K562 (cell line): ENCODE data around the gene ECT2. TPM values are rescaled to one million over a fixed set of nuclear protein-coding genes. Genes with fewer than 3 reads are reported as not detected.
A peak's percentile ranks its signal among the peaks of the same experiment; 100 is the strongest.

Source experiments
- ESRRB ChIP-seq: fragments of 250-450 bp; sonication (Bioruptor Pico); IDR thresholded peaks from 2 replicates; pipeline ENCODE4 v1.5.0; 2020; ENCODE audit warnings: mild to moderate bottlenecking, moderate library complexity, borderline replicate concordance
- ETV5 ChIP-seq: sonication (generic); formaldehyde crosslinking; IDR thresholded peaks from 2 replicates; pipeline ENCODE4 v1.4.0; 2020; ENCODE audit warnings: low read depth, mild to moderate bottlenecking, missing genetic modification reagents
- GABPA ChIP-seq: fragments of 200-800 bp; sonication (Bioruptor generic); conservative IDR thresholded peaks from 2 replicates; pipeline ENCODE4 v1.6.1; 2016; ENCODE audit warnings: low read depth, missing genetic modification characterization, missing compliant biosample characterization
- MTA3 ChIP-seq: fragments of 450-650 bp; formaldehyde crosslinking; IDR thresholded peaks from 2 replicates; pipeline ENCODE4 v1.6.1; 2017; ENCODE audit warnings: mild to moderate bottlenecking, borderline replicate concordance
- NFXL1 ChIP-seq: fragments of 450-650 bp; formaldehyde crosslinking; IDR thresholded peaks from 2 replicates; pipeline ENCODE4 v1.4.0; 2021; ENCODE audit warnings: mild to moderate bottlenecking
- NRF1 ChIP-seq, 2 experiments: fragments of 450-650 bp; IDR thresholded peaks in 1 of 2; conservative IDR thresholded peaks in 1 of 2; 2 replicates each; pipeline ENCODE4 v1.6.1; 2014; ENCODE audit warnings: mild to moderate bottlenecking in 2 of 2
- POLR2H ChIP-seq: IDR thresholded peaks from 2 replicates; pipeline ENCODE4 v1.6.1; 2016; ENCODE audit warnings: missing genetic modification characterization, low read depth, mild to moderate bottlenecking, control low read depth, missing compliant biosample characterization, moderate library complexity
- ZBED1 ChIP-seq: IDR thresholded peaks from 2 replicates; pipeline ENCODE4 v1.6.1; 2014
- ZNF175 ChIP-seq: fragments of 200-800 bp; sonication (Bioruptor generic); IDR thresholded peaks from 2 replicates; pipeline ENCODE4 v1.6.1; 2016; ENCODE audit warnings: low read depth, mild to moderate bottlenecking, missing genetic modification characterization, missing compliant biosample characterization
- polyA plus RNA-seq, 8 experiments: library from polyadenylated mRNA; depleted of rRNA in 4 of 8; stranded (reverse) in 5 of 8; unstranded in 3 of 8; fragments of >200 nt; fragmentation: Nextera tagmentation in 2 of 8; fragmentation: Illumina TruSeq in 1 of 8; extraction: Ambion mirVana in 2 of 8; extraction: Trizol in 1 of 8; gene quantifications; 2 replicates each; pipeline versions ENCODE4 v1.2.1 to v1.2.3, GENCODE V29; 2011 to 2014; ENCODE audit warnings: inconsistent platforms in 1 of 8, missing spikeins in 1 of 8
- total RNA-seq, 7 experiments: library from RNA; depleted of rRNA in 6 of 7; stranded (reverse); fragments of >200 nt in 6 of 7; fragmentation: Illumina TruSeq in 2 of 7; extraction: Trizol in 2 of 7; gene quantifications; 2 replicates each; pipeline versions ENCODE4 v1.2.1 to v1.2.3, GENCODE V29; 2011 to 2021; ENCODE audit warnings: low replicate concordance in 1 of 7
- TF ChIP-seq, protein P1 (sequence below): sonication (generic); formaldehyde crosslinking; IDR thresholded peaks from 2 replicates; pipeline ENCODE4 v1.8.0; 2023; ENCODE audit warnings: mild to moderate bottlenecking, missing genetic modification reagents
- TF ChIP-seq, protein P2 (sequence below), 2 experiments: fragments of 450-650 bp; formaldehyde crosslinking in 1 of 2; IDR thresholded peaks; 2 replicates each; pipeline versions ENCODE4 v1.4.0 to v1.6.1; 2014 to 2020; ENCODE audit warnings: mild to moderate bottlenecking in 2 of 2, borderline replicate concordance in 1 of 2, low read depth in 1 of 2
- TF ChIP-seq, protein P3 (sequence below): conservative IDR thresholded peaks from 2 replicates; pipeline ENCODE4 v1.6.1; 2011; ENCODE audit warnings: low read depth, mild to moderate bottlenecking, low read length; ENCODE audit not compliant: control insufficient read depth

ECT2 gene
- total and polyA plus RNA-seq, 9 of the 15 experiments (the other 6 are each of a cell fraction or from before 2014, with no cell fraction given), result 19.0 to 53.0 (median 36.5) TPM

DNA sequence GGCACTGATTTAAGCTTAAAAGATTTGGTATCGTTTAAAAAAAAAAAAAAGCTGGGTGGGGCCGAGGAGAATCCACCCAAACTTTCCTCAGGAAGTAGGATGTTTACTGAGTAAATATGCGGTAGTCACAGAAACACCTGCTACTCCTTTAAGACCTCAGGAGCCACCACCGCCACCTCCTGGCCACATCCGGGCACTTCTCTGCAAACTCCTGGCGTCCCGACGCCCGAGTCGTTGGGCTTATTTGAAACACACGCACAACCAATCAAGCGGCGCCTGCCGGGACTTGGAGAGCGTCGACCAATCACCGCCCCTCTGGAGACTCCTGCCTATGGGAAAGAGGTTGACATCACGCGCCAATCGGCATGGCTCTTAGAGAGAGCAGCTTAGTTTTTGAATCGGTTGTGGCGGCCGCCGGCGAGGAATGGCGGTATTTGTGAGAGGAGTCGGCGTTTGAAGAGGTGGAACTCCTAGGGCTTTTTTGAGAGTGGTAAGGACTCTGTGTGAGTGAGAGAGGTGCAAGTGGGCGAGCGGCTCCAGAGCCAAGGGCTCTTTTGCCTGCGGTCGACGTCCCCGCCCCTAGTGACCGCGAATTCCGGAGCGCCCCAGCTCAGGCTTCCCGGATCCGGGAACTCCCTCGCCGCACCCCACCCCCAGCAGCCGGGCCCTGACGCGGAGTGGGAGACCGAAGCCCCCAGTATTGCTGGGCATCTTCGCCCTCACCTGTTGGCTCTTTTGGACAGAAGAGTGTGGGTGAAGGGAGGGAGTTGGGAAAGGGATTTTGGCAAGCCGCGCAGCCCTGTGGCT, at the start of gene ECT2 (continued):
- TF ChIP-seq, protein P1, sequence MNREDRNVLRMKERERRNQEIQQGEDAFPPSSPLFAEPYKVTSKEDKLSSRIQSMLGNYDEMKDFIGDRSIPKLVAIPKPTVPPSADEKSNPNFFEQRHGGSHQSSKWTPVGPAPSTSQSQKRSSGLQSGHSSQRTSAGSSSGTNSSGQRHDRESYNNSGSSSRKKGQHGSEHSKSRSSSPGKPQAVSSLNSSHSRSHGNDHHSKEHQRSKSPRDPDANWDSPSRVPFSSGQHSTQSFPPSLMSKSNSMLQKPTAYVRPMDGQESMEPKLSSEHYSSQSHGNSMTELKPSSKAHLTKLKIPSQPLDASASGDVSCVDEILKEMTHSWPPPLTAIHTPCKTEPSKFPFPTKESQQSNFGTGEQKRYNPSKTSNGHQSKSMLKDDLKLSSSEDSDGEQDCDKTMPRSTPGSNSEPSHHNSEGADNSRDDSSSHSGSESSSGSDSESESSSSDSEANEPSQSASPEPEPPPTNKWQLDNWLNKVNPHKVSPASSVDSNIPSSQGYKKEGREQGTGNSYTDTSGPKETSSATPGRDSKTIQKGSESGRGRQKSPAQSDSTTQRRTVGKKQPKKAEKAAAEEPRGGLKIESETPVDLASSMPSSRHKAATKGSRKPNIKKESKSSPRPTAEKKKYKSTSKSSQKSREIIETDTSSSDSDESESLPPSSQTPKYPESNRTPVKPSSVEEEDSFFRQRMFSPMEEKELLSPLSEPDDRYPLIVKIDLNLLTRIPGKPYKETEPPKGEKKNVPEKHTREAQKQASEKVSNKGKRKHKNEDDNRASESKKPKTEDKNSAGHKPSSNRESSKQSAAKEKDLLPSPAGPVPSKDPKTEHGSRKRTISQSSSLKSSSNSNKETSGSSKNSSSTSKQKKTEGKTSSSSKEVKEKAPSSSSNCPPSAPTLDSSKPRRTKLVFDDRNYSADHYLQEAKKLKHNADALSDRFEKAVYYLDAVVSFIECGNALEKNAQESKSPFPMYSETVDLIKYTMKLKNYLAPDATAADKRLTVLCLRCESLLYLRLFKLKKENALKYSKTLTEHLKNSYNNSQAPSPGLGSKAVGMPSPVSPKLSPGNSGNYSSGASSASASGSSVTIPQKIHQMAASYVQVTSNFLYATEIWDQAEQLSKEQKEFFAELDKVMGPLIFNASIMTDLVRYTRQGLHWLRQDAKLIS, result peak; percentile 75; the same call in 1 of the 2 replicates
- TF ChIP-seq ZBED1 (no peak), ZNF175 (CRISPR knock-in tag) (0 out of 2 replicates have a peak, but pooled peaks have one; percentile 32), POLR2H (tag) (peak; percentile 85), ETV5 (CRISPR knock-in tag) (peak; percentile 89), GABPA (tag) (peak; percentile 61), MTA3 (peak; percentile 44; the same call in 1 of the 2 replicates), NFXL1 (CRISPR knock-in tag) (no peak), ESRRB (CRISPR knock-in tag) (no peak), NRF1 (conservative IDR thresholded peaks at IDR 0.05 in 1 of 2, IDR thresholded peaks at IDR 0.05 in 1 of 2) (peak; percentile 63 to 70)
- TF ChIP-seq, protein P2, sequence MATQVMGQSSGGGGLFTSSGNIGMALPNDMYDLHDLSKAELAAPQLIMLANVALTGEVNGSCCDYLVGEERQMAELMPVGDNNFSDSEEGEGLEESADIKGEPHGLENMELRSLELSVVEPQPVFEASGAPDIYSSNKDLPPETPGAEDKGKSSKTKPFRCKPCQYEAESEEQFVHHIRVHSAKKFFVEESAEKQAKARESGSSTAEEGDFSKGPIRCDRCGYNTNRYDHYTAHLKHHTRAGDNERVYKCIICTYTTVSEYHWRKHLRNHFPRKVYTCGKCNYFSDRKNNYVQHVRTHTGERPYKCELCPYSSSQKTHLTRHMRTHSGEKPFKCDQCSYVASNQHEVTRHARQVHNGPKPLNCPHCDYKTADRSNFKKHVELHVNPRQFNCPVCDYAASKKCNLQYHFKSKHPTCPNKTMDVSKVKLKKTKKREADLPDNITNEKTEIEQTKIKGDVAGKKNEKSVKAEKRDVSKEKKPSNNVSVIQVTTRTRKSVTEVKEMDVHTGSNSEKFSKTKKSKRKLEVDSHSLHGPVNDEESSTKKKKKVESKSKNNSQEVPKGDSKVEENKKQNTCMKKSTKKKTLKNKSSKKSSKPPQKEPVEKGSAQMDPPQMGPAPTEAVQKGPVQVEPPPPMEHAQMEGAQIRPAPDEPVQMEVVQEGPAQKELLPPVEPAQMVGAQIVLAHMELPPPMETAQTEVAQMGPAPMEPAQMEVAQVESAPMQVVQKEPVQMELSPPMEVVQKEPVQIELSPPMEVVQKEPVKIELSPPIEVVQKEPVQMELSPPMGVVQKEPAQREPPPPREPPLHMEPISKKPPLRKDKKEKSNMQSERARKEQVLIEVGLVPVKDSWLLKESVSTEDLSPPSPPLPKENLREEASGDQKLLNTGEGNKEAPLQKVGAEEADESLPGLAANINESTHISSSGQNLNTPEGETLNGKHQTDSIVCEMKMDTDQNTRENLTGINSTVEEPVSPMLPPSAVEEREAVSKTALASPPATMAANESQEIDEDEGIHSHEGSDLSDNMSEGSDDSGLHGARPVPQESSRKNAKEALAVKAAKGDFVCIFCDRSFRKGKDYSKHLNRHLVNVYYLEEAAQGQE (IDR thresholded peaks at IDR 0.05; ENCODE audit: borderline replicate concordance), result peak; percentile 82
- TF ChIP-seq, protein P2 (CRISPR knock-in tag; IDR thresholded peaks at IDR 0.05; ENCODE audit: low read depth), result no peak
- TF ChIP-seq, protein P3, sequence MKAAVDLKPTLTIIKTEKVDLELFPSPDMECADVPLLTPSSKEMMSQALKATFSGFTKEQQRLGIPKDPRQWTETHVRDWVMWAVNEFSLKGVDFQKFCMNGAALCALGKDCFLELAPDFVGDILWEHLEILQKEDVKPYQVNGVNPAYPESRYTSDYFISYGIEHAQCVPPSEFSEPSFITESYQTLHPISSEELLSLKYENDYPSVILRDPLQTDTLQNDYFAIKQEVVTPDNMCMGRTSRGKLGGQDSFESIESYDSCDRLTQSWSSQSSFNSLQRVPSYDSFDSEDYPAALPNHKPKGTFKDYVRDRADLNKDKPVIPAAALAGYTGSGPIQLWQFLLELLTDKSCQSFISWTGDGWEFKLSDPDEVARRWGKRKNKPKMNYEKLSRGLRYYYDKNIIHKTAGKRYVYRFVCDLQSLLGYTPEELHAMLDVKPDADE, result peak; percentile 55; the same call in 1 of the 2 replicates
